ENCODE data around the gene GRK1. TPM values are rescaled to one million over a fixed set of nuclear protein-coding genes. Genes with fewer than 3 reads are reported as not detected.

The GRK1 gene
- total and polyA plus RNA-seq, 2 of the 8 experiments (the other 6 are each of a cell fraction or from before 2014, with no cell fraction given) = 0.12 TPM; not detected in 1

- Histone ChIP-seq H3K9ac (replicated peaks in 1 of 4; ENCODE audit: extremely low read depth in 1 of 4, low read depth in 3 of 4, low read length in 3 of 4) (no peak overlapping the region; a peak in 1 of 7 replicates), H2BK12ac (ENCODE audit: low read depth, low read length) (no peak overlapping the region), H2AK5ac (ENCODE audit: low read depth, low read length) (no peak overlapping the region), H3K27me3 (replicated peaks in 1 of 4; ENCODE audit: control insufficient read depth in 3 of 4, extremely low read depth in 1 of 4, insufficient read depth in 3 of 4, low read length in 3 of 4) (no peaks in the 10 kb centered on the region), H2BK15ac (ENCODE audit: low read length) (no peak overlapping the region), H4K91ac (replicated peaks; ENCODE audit: insufficient read length, low read length) (no peak overlapping the region), H3K79me2 (ENCODE audit: control insufficient read depth in 1 of 2, insufficient read depth in 2 of 2, low read length in 2 of 2) (no peaks in the 10 kb centered on the region), H3K14ac (ENCODE audit: insufficient read length) (no peak overlapping the region), H3K27ac (ENCODE audit: low read depth, low read length) (no peak overlapping the region), H4K20me1 (replicated peaks in 1 of 2; ENCODE audit: control insufficient read depth in 1 of 2, insufficient read depth in 2 of 2, low read length in 2 of 2) (no peaks in the 10 kb centered on the region), H3K36me3 (ENCODE audit: control insufficient read depth in 2 of 4, insufficient read depth in 4 of 4, low read length in 3 of 4) (no peaks in the 10 kb centered on the region), H3K56ac (replicated peaks; ENCODE audit: insufficient read length, low read depth, low read length) (no peak overlapping the region), H3K4ac (replicated peaks; ENCODE audit: insufficient read length, low read depth, low read length) (no peak overlapping the region), H3K4me2 (ENCODE audit: insufficient read depth in 1 of 2, low read depth in 2 of 2, low read length in 2 of 2) (no peak overlapping the region), H3K18ac (ENCODE audit: extremely low read depth, low read length) (no peak overlapping the region), H2AFZ (ENCODE audit: low read length) (no peak overlapping the region), H3K23me2 (ENCODE audit: low read depth, low read length) (0 out of 2 replicates have a peak, but pooled peaks cover 2% of the 10 kb centered on the region), H4K5ac (ENCODE audit: insufficient read length, low read depth, low read length) (no peak overlapping the region), H2BK5ac (ENCODE audit: low read depth, low read length) (no peak overlapping the region), H3K79me1 (ENCODE audit: low read depth, low read length) (no peaks in the 10 kb centered on the region), H3K23ac (ENCODE audit: insufficient read length) (no peak overlapping the region), H2BK120ac (replicated peaks; ENCODE audit: low read depth, low read length) (no peak overlapping the region), H3K4me3 (ENCODE audit: extremely low read depth in 1 of 4, insufficient read depth in 2 of 4, low read depth in 3 of 4, low read length in 4 of 4) (no peak overlapping the region), H4K8ac (ENCODE audit: extremely low read depth, insufficient read depth, low read length) (no peak overlapping the region), H3K4me1 (replicated peaks in 1 of 4; ENCODE audit: control insufficient read depth in 3 of 4, insufficient read depth in 4 of 4, low read length in 3 of 4) (peaks cover 0 to 8% (median 3%) of the 10 kb centered on the region in 4 experiments; a peak in 3 of 7 replicates), H3K9me3 (ENCODE audit: insufficient read depth in 2 of 2, low read depth in 1 of 2, low read length in 1 of 2) (no peaks in the 10 kb centered on the region), H2BK20ac (ENCODE audit: low read length) (0 out of 2 replicates have a peak overlapping the region, but pooled peaks have one; percentile 18)
- ChIA-PET CTCF (ENCODE audit: partially characterized antibody) (interaction anchor here (0.6 to 3.9 kb wide), 17 partner anchors 9 to 427 kb away, joined by 3 to 32 read pairs (median 3); no protein-coding TSS in a partner anchor), POLR2A (ENCODE audit: partially characterized antibody) (no interaction called here)
- DNase-seq (ENCODE audit: low read depth in 1 of 2, low spot score in 2 of 2) (no peak), FAIRE-seq (no peak)
- WGBS, 2 experiments (ENCODE audit: extremely low coverage in 1 of 2, insufficient coverage in 1 of 2, insufficient read length in 1 of 2, insufficient replicate concordance in 2 of 2, low coverage in 1 of 2, low lambda C conversion rate in 2 of 2, missing lambda C conversion rate in 1 of 2) = 89% methylated on average over 16 of the region's 16 CpGs; no CpG with 5 or more reads in 1 of the 2 experiments
- TF ChIP-seq BCL11A (IDR thresholded peaks at IDR 0.05; ENCODE audit: low read depth in 2 of 2, low read length in 2 of 2) (no peak), ATF2 (IDR thresholded peaks at IDR 0.05; ENCODE audit: low read length) (no peak)
Observed at GRCh38 chr13:113740661-113741060, 73.6 kb downstream of the GRK1 start.
